Fibroblast of peridontal ligament (primary cell): Measurements from ENCODE around the gene SWSAP1.

Source experiments
- DNase-seq: peaks from one replicate; pipeline ENCODE4 v3.0.0-alpha.2; 2010; ENCODE audit errors: extremely low read depth

The SWSAP1 gene

GRCh38 chr19:11355160-11356073 is 19.0 kb upstream of the SWSAP1 start, which contains the start of gene PLPPR2:
Gene PLPPR2, plus strand, starts transcription at chr19:11355432. Its CDS starts 2,242 bp downstream, at chr19:11357674.
- peak; percentile 78 for DNase-seq

- no peak for DNase-seq
These were observed 18.4 kb upstream of the SWSAP1 start for GRCh38 chr19:11356074-11356397.

GRCh38 chr19:11356676-11357550 is 17.6 kb upstream of the SWSAP1 start:
- no peak for DNase-seq

DNA sequence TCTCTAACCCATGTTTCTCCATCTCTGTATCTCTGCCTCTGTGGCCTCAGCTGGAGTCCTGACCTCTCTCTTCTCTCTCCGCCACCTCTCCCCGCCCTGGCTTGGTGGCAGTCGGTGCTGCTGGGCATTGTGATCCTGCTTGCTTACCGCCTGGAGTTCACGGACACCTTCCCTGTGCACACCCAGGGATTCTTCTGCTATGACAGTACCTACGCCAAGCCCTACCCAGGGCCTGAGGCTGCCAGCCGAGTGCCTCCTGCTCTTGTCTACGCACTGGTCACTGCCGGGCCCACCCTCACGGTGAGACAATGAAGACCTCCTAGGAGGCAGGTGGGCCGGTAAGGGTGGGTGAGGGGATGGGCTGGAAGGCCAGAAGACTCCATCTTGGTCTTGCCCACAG is 15.0 kb upstream of the SWSAP1 start:
- no peak for DNase-seq

DNA sequence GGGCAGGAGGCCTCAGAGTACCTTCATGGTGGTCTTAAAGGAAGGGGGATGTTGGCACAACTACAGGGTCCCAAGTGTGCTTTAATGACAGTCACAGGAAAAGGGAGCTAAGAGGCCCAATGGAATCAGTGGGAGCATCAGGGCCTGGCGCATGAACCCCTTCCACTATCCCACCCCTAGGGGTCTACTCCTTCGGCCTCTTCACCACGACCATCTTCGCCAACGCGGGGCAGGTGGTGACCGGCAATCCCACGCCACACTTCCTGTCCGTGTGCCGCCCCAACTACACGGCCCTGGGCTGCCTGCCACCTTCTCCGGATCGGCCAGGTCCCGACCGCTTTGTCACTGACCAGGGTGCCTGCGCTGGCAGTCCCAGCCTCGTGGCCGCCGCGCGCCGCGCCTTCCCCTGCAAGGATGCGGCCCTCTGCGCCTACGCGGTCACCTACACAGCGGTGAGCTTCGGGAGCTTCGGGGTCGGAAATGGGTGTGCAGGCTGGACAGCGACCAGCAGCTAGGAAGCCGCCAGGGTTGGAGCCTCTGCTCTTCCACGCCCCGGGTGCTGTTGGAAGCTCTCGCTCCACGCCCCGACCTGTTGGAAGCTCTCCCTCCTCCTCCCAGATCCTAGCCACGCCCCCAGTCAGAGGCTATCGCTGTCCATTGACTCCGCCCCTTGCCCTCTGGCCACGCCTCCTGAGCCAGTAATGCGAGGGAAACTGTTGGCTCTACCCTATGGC is 13.3 kb upstream of the SWSAP1 start:
- DNase-seq = no peak

GRCh38 chr19:11361771-11362731 is 12.4 kb upstream of the SWSAP1 start:
- no peak for DNase-seq

DNA sequence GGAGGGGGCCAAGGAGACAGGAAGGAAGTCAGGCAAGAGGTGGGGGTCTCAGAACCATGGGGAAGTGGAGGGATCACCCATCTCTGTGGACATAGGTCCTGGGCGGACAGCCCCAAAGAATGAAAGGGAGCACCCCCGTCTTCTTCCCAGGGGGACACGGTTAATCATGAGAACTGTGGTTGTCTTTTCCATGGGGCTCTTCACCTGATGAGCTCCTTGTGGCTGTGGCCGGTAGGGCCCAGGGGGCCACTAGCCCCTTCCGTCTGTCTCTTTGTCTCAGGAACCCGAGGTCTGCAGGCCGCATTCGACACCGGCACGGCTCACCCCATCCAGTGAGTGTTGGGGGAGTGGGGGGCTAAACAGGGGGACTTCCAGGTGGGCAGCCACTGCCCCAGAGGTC is 10.6 kb upstream of the SWSAP1 start:
- no peak for DNase-seq

DNA sequence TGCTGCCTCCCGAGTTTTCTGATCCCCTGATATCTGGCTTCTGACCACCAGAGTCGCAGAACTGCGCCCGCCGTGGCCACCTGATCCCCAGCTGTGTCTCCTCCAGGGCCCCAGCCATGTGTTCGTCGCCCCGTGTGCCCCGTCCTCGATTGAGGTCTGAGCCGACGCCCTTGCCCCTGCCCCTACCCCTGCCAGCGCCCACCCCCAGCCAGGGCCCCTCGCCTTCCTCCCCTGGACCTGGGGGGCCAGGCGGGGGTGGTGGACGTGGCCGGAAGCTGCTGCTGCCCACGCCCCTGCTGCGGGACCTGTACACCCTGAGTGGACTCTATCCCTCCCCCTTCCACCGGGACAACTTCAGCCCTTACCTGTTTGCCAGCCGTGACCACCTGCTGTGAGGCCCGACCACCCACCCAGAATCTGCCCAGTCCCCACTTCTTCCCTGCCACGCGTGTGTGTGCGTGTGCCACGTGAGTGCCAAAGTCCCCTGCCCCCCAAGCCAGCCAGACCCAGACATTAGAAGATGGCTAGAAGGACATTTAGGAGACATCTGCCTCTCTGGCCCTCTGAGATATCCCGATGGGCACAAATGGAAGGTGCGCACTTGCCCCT is 10.1 kb upstream of the SWSAP1 start:
- DNase-seq = no peak

DNA sequence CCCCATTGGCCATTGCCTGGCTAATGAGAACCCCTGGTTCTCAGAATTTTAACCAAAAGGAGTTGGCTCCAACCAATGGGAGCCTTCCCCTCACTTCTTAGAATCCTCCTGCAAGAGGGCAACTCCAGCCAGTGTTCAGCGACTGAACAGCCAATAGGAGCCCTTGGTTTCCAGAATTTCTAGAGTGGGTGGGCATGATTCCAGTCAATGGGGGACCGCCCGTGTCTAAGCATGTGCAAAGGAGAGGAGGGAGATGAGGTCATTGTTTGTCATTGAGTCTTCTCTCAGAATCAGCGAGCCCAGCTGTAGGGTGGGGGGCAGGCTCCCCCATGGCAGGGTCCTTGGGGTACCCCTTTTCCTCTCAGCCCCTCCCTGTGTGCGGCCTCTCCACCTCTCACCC is 9.5 kb upstream of the SWSAP1 start:
- no peak for DNase-seq

DNA sequence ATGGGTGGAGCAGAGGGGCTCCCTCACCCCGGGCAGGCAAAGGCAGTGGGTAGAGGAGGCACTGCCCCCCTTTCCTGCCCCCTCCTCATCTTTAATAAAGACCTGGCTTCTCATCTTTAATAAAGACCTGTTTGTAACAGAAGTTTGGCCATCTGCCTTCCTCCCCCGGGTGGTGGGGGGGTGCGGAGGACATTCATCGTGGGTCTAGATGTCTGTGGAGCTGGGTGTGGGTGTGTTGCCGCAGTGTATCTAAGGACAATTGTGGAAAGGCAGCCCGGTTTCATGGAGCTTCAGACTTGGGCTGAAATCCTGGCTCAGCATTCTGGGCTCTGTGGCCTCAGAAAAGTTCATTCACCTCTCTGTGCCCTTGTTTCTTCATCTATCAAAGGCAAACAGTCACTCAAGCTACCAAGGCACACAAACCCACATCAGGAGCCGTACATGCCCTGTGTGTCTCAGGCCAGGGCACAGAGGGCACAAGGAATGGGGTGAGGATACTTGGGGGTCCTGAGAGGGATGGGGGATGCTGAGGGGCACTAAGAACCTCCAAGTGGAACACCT is 8.8 kb upstream of the SWSAP1 start:
- no peak for DNase-seq

GRCh38 chr19:11367528-11367927 is 6.9 kb upstream of the SWSAP1 start:
- no peak for DNase-seq

GRCh38 chr19:11370744-11371143 is 3.7 kb upstream of the SWSAP1 start:
- no peak for DNase-seq

DNA sequence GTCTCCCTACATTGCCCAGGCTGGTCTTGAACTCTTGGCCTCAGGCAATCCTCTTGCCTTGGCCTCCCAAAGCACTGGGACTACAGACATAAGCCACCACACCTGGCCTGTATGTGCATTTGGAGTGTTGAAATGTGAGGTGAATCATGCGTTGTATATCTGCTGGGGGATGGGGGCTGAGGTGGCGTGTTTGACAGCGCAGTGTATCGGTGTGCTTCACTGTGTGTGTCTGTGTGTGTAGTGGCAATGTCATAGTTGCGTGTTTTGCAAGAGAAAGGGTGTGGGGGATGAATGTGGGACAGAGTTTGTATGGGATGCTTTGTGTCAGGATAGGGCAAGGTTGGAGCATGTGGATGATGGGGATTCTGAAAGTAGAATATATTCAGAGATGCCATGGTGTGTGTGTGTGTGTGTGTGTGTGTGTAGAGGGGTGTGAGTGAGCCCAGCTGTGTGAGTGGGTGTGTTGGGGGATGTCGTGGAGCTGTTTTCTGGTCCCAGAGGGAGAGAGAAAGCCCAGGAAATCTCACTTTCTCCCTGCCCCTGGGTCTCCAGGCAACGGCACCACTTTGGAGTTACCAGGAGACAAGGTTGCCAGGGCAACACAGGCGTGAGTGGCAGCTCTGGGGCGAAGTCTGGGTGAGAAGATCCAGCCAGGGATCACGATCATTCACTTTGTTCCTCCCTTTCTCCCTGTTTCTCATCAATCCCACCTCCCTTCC is 1.1 kb upstream of the SWSAP1 start:
- no peak for DNase-seq

GRCh38 chr19:11373885-11374432 is 507 bp upstream of the SWSAP1 start:
- no peak for DNase-seq

- DNase-seq = no peak
These were observed 880 bp downstream of the SWSAP1 start for GRCh38 chr19:11375143-11375948.

- DNase-seq = peak; percentile 92
These were observed 2.8 kb downstream of the SWSAP1 start for GRCh38 chr19:11377237-11377636.

DNA sequence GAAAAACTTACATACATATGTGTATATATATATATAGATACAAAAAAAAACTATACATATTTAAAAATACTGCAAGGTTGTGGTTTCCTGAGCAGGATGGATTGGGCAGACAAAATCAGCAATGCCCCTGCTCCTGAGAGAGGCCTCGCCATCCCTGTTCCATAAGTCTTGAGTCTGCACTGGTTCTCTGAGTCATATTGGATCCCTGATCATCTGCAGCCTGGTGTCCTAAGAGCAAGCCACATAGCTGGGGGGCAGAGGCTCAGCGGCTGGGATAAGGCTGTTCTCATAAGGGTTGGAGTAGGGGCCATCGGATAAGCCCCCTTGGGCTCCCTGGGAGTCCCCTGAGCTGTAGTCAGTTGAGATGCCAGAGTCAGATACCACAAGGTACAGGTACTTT is 3.3 kb downstream of the SWSAP1 start:
- no peak for DNase-seq
